Lower lobe of right lung (tissue), 2 donors: Measurements from ENCODE around the gene MICAL3. TPM values are rescaled to one million over a fixed set of nuclear protein-coding genes. Genes with fewer than 3 reads are reported as not detected.

ENCODE experiments used
- ATAC-seq, 2 donors: fragments of 200-7000 bp; cut with Tn5 transposase; one replicate each; pipeline ENCODE4 v1.9.1; 2020 to 2022; ENCODE audit warnings: mild to moderate bottlenecking in 2 of 2, moderate library complexity in 2 of 2
- DNase-seq: peaks from one replicate; pipeline ENCODE4 v3.0.0-alpha.2; 2020
- H3K27ac ChIP-seq: fragments of 200-600 bp; one replicate; pipeline ENCODE4 v1.8.0; 2022
- H3K27me3 ChIP-seq: fragments of 200-600 bp; one replicate; pipeline ENCODE4 v1.8.0; 2022; ENCODE audit warnings: low read depth
- H3K36me3 ChIP-seq: fragments of 200-600 bp; one replicate; pipeline ENCODE4 v1.8.0; 2022; ENCODE audit warnings: mild to moderate bottlenecking
- H3K4me1 ChIP-seq: fragments of 200-600 bp; one replicate; pipeline ENCODE4 v1.8.0; 2022
- H3K4me3 ChIP-seq: fragments of 200-600 bp; one replicate; pipeline ENCODE4 v1.8.0; 2022; ENCODE audit warnings: mild to moderate bottlenecking
- H3K9me3 ChIP-seq: fragments of 200-600 bp; one replicate; pipeline ENCODE4 v1.8.0; 2022
- CTCF ChIP-seq: fragments of 200-600 bp; IDR thresholded peaks from one replicate; pipeline ENCODE4 v1.8.0; 2022; ENCODE audit warnings: antibody characterized with exemption, mild to moderate bottlenecking
- intact Hi-C: fragments of 100-400 bp; cut with DNase I; formaldehyde crosslinking; loops from one replicate; pipeline ENCODE4 v1.11.0; 2022
- total RNA-seq: library from RNA; stranded (reverse); fragmentation: NEBNext Ultra II Directional; extraction: Animal tissue kit (Norgen Biotek cat#: 25700); gene quantifications from one replicate; pipeline ENCODE4 v1.2.1, GENCODE V29; 2021
- donor health status: DM: no; HTN: yes; CAD: no; lungs with severe emphysema.

MICAL3 gene
- total RNA-seq, 1 donor from 2014 or later, result 23.5 TPM

- no peak overlapping the region for H3K27ac ChIP-seq
- DNase-seq (no peak), ATAC-seq (no peak)
- H3K4me3 ChIP-seq, result no peak overlapping the region
- intact Hi-C loops, result no loop called here
- no peaks in the 10 kb centered on the region for H3K36me3 ChIP-seq
- TF ChIP-seq CTCF, result no peak
- H3K27me3 ChIP-seq, result no peaks in the 10 kb centered on the region
- peaks cover 44% of the 10 kb centered on the region for H3K4me1 ChIP-seq
- H3K9me3 ChIP-seq, result no peaks in the 10 kb centered on the region
Observed at GRCh38 chr22:17974087-17974486, 50.3 kb downstream of the MICAL3 start.

GRCh38 chr22:17973217-17973616, 51.1 kb downstream of the MICAL3 start:
- Histone ChIP-seq H3K27ac (no peak overlapping the region), H3K9me3 (no peaks in the 10 kb centered on the region), H3K4me1 (peaks cover 44% of the 10 kb centered on the region), H3K4me3 (no peak overlapping the region), H3K27me3 (no peaks in the 10 kb centered on the region), H3K36me3 (no peaks in the 10 kb centered on the region)
- no peak for TF ChIP-seq CTCF
- intact Hi-C loops, result no loop called here
- no peak for DNase-seq
- peak in 1 of 2 donors; percentile 12 for ATAC-seq

- no peak overlapping the region for H3K27ac ChIP-seq
- H3K9me3 ChIP-seq, result no peaks in the 10 kb centered on the region
- ATAC-seq (peak; percentile 41 to 58), DNase-seq (no peak)
- no peak overlapping the region for H3K4me3 ChIP-seq
- no peak for TF ChIP-seq CTCF
- H3K27me3 ChIP-seq, result no peaks in the 10 kb centered on the region
- H3K4me1 ChIP-seq, result peaks cover 44% of the 10 kb centered on the region
- intact Hi-C loops, result no loop called here
- no peaks in the 10 kb centered on the region for H3K36me3 ChIP-seq
Observed at GRCh38 chr22:17972385-17973191, 51.8 kb downstream of the MICAL3 start.

GRCh38 chr22:17971711-17972110, 52.6 kb downstream of the MICAL3 start:
- no peak overlapping the region for H3K4me3 ChIP-seq
- no peak for ATAC-seq
- H3K27me3 ChIP-seq, result no peaks in the 10 kb centered on the region
- TF ChIP-seq CTCF, result no peak
- no peak overlapping the region for H3K27ac ChIP-seq
- no peak for DNase-seq
- H3K9me3 ChIP-seq, result no peaks in the 10 kb centered on the region
- no peaks in the 10 kb centered on the region for H3K36me3 ChIP-seq
- intact Hi-C loops, result no loop called here
- peaks cover 44% of the 10 kb centered on the region for H3K4me1 ChIP-seq

- H3K36me3 ChIP-seq, result no peaks in the 10 kb centered on the region
- H3K27ac ChIP-seq, result peak overlapping the region; percentile 21
- H3K4me3 ChIP-seq, result no peak overlapping the region
- H3K9me3 ChIP-seq, result no peaks in the 10 kb centered on the region
- TF ChIP-seq CTCF, result no peak
- DNase-seq (no peak), ATAC-seq (no peak)
- H3K4me1 ChIP-seq, result peaks cover 38% of the 10 kb centered on the region
- intact Hi-C loops, result no loop called here
- no peaks in the 10 kb centered on the region for H3K27me3 ChIP-seq
Observed at GRCh38 chr22:17970201-17970708, 54.1 kb downstream of the MICAL3 start.
